Vagina (tissue), 2 donors: ENCODE data around the gene TMPRSS2. TPM values are rescaled to one million over a fixed set of nuclear protein-coding genes. Genes with fewer than 3 reads are reported as not detected.

Source experiments
- DNase-seq, 2 donors: peaks; one replicate each; pipeline ENCODE4 v3.0.0-alpha.2; 2017; ENCODE audit errors: extremely low spot score in 2 of 2
- H3K27ac ChIP-seq: fragments of 200-600 bp; sonication (generic); one replicate; pipeline ENCODE4 v1.5.1; 2019
- H3K27me3 ChIP-seq: fragments of 200-600 bp; sonication (generic); one replicate; pipeline ENCODE4 v1.5.1; 2019
- H3K36me3 ChIP-seq, 2 donors: fragments of 200-600 bp; sonication (generic); one replicate each; pipeline ENCODE4 v1.5.1; 2017 to 2019
- H3K4me1 ChIP-seq: fragments of 200-600 bp; sonication (generic); one replicate; pipeline ENCODE4 v1.5.1; 2019
- H3K4me3 ChIP-seq, 2 donors: fragments of 200-600 bp; sonication (generic); 1 replicate in 1 of 2; 2 replicates in 1 of 2; pipeline ENCODE4 v1.5.1; 2016 to 2019
- H3K9me3 ChIP-seq: fragments of 200-600 bp; sonication (generic); one replicate; pipeline ENCODE4 v1.5.1; 2019
- POLR2A ChIP-seq, 2 donors: fragments of 450-650 bp; IDR thresholded peaks; one replicate each; pipeline ENCODE4 v1.6.1; 2017; ENCODE audit warnings: antibody characterized with exemption in 2 of 2, mild to moderate bottlenecking in 2 of 2, moderate library complexity in 2 of 2
- POLR2AphosphoS5 ChIP-seq, 2 donors: sonication (generic); formaldehyde crosslinking; IDR thresholded peaks; one replicate each; pipeline ENCODE4 v1.9.0; 2017; ENCODE audit warnings: antibody characterized with exemption in 2 of 2, mild to moderate bottlenecking in 2 of 2, low read depth in 1 of 2; ENCODE audit not compliant: insufficient read depth in 1 of 2
- intact Hi-C: fragments of 100-400 bp; cut with DNase I; formaldehyde crosslinking; loops from one replicate; pipeline ENCODE4 v1.15.1; 2023
- total RNA-seq: library from RNA; depleted of rRNA; stranded (reverse); fragments of >200 nt; gene quantifications from one replicate; pipeline ENCODE4 v1.2.3, GENCODE V29; 2016
- TF ChIP-seq, protein P1 (sequence below), 3 experiments: fragments of 450-650 bp in 2 of 3; fragments of 200-600 bp in 1 of 3; sonication (generic) in 1 of 3; IDR thresholded peaks; one replicate each; pipeline ENCODE4 v1.5.1; 2017 to 2019; ENCODE audit warnings: antibody characterized with exemption in 3 of 3, mild to moderate bottlenecking in 2 of 3, moderate library complexity in 2 of 3

The TMPRSS2 gene
- total RNA-seq, 1 donor from 2014 or later = 19.9 TPM

DNA sequence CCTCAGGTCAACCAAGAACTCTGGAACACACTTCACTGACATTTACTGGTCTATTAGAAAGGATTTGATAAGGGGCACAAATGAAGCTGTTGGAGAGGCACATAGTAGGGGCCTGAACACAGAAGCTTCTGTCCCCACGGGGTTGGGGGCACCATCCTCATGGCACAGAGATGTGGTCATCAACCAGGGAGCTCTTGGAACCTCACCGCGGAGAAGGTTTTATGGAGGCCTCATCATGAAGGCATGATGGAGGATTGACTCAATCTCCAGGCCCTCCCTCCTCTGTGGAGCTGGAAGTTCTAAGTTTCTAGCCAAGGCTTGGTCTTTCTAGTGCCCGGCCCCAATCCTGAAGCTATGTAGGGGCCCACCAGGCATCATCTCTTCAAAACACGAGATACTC, 58.3 kb downstream of the TMPRSS2 start:
- Histone ChIP-seq H3K36me3 (peaks cover 0 to 41% of the 10 kb centered on the region in 2 donors), H3K9me3 (no peaks in the 10 kb centered on the region), H3K4me3 (no peak overlapping the region), H3K27ac (no peak overlapping the region), H3K27me3 (no peaks in the 10 kb centered on the region), H3K4me1 (no peaks in the 10 kb centered on the region)
- no peak for TF ChIP-seq POLR2A (IDR thresholded peaks at IDR 0.05)
- no peak for TF ChIP-seq POLR2AphosphoS5 (IDR thresholded peaks at IDR 0.05; ENCODE audit: insufficient read depth in 1 of 2, low read depth in 1 of 2)
- TF ChIP-seq, protein P1, sequence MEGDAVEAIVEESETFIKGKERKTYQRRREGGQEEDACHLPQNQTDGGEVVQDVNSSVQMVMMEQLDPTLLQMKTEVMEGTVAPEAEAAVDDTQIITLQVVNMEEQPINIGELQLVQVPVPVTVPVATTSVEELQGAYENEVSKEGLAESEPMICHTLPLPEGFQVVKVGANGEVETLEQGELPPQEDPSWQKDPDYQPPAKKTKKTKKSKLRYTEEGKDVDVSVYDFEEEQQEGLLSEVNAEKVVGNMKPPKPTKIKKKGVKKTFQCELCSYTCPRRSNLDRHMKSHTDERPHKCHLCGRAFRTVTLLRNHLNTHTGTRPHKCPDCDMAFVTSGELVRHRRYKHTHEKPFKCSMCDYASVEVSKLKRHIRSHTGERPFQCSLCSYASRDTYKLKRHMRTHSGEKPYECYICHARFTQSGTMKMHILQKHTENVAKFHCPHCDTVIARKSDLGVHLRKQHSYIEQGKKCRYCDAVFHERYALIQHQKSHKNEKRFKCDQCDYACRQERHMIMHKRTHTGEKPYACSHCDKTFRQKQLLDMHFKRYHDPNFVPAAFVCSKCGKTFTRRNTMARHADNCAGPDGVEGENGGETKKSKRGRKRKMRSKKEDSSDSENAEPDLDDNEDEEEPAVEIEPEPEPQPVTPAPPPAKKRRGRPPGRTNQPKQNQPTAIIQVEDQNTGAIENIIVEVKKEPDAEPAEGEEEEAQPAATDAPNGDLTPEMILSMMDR (IDR thresholded peaks at IDR 0.05) = no peak
- intact Hi-C loops = no loop called here
- DNase-seq = no peak

DNA sequence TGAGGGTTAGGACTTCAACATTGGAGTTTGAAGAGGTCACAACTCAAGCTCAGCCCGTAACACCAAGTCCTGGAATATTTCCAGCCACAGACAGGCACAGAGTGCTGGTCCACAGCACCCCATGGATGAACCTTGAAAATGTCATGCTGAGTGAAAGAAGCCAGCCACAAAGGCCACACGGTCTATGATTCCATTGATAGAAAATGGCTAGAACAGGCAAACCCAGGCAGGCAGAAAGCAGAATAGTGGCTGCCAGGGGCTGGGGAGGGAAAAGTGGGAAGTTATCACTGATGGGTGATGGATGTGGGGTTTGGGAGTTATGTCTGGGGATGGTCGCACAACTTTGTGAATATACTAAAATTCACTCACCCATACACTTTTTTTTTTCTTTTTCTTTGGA, 60.6 kb downstream of the TMPRSS2 start:
- H3K4me1 ChIP-seq = no peaks in the 10 kb centered on the region
- no peak overlapping the region for H3K4me3 ChIP-seq
- H3K36me3 ChIP-seq = peaks cover 0 to 63% of the 10 kb centered on the region in 2 donors
- H3K9me3 ChIP-seq = no peaks in the 10 kb centered on the region
- no peaks in the 10 kb centered on the region for H3K27me3 ChIP-seq
- TF ChIP-seq POLR2A (IDR thresholded peaks at IDR 0.05) = no peak
- intact Hi-C loops = no loop called here
- H3K27ac ChIP-seq = no peak overlapping the region
- DNase-seq = no peak

- Histone ChIP-seq H3K27ac (no peak overlapping the region), H3K36me3 (peaks cover 0 to 66% of the 10 kb centered on the region in 2 donors), H3K27me3 (no peaks in the 10 kb centered on the region), H3K9me3 (no peaks in the 10 kb centered on the region), H3K4me3 (no peak overlapping the region), H3K4me1 (no peaks in the 10 kb centered on the region)
- intact Hi-C loops = no loop called here
- TF ChIP-seq POLR2A (IDR thresholded peaks at IDR 0.05) = no peak
- TF ChIP-seq, protein P1 (IDR thresholded peaks at IDR 0.05) = no peak
- TF ChIP-seq POLR2AphosphoS5 (IDR thresholded peaks at IDR 0.05; ENCODE audit: insufficient read depth in 1 of 2, low read depth in 1 of 2) = no peak
- no peak for DNase-seq
These were observed 61.4 kb downstream of the TMPRSS2 start for GRCh38 chr21:41446586-41446985.

DNA sequence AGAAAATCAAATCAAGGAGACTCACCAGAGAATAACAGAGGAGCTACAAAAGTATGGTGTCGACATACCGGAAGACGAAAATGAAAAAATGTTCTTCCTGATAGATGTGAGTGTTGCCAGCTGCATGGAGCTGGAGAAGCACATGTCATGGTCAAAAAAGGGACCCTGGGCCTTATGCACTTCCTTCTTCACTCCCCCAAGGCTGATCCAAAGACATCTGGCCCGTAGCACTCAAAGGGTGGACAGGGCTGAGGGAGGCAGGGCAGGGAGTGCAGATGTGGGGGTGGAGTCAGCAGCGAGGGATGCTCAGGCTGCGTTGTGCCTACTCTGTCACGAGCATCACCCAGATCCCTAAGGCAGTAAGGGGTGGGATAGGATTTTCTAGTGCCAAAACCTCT, 62.5 kb downstream of the TMPRSS2 start:
- H3K27ac ChIP-seq = no peak overlapping the region
- no peak for DNase-seq
- no peaks in the 10 kb centered on the region for H3K27me3 ChIP-seq
- TF ChIP-seq POLR2AphosphoS5 (IDR thresholded peaks at IDR 0.05; ENCODE audit: insufficient read depth in 1 of 2, low read depth in 1 of 2) (no peak), POLR2A (IDR thresholded peaks at IDR 0.05) (no peak)
- TF ChIP-seq, protein P1 (IDR thresholded peaks at IDR 0.05) = no peak
- no peak overlapping the region for H3K4me3 ChIP-seq
- intact Hi-C loops = no loop called here
- no peaks in the 10 kb centered on the region for H3K4me1 ChIP-seq
- peaks cover 0 to 77% of the 10 kb centered on the region in 2 donors for H3K36me3 ChIP-seq
- H3K9me3 ChIP-seq = no peaks in the 10 kb centered on the region

DNA sequence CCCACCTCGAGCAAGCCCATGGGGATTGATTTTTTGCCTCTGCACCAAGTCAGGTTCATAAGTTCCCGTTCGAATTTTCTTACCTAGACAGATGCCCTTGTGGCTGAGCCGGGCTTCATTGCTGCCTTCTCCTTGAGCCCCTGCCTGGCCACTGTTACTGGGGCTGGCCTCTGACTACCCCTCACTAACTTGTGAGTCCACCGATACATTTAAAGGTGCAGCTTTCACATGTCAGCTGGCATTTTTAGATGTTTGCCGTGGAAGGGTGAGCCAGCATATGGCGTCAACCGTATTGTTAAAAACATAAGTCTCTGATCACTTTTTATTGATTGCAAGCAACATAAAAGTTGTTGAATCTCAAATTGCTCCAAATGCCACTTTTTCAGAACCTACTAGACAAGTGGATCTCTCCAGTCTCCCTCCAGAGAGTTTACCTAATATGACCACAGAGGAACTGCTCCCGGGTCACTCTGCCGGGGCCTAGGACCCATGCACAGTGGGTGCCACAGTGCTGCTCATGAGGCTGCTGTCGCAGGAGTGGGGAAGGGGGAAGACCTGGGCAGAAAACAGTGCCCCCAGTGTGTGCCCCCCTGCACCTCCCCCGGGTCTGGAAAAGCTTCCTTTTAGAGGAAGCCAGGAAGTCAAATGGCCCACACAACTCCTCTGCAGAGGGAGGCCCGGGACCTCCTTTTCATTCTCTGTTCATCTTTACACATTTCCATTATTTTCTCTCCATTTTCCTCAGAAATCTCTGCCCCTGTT, 63.1 kb downstream of the TMPRSS2 start:
- peaks cover 0 to 82% of the 10 kb centered on the region in 2 donors for H3K36me3 ChIP-seq
- no peaks in the 10 kb centered on the region for H3K4me1 ChIP-seq
- intact Hi-C loops = no loop called here
- H3K27me3 ChIP-seq = no peaks in the 10 kb centered on the region
- TF ChIP-seq POLR2A (IDR thresholded peaks at IDR 0.05) (no peak), POLR2AphosphoS5 (IDR thresholded peaks at IDR 0.05; ENCODE audit: insufficient read depth in 1 of 2, low read depth in 1 of 2) (no peak)
- TF ChIP-seq, protein P1 (IDR thresholded peaks at IDR 0.05) = no peak
- no peak overlapping the region for H3K27ac ChIP-seq
- no peak for DNase-seq
- no peak overlapping the region for H3K4me3 ChIP-seq
- no peaks in the 10 kb centered on the region for H3K9me3 ChIP-seq
